Stimulated activated naive CD8-positive, alpha-beta T cell treated with anti-CD3 and anti-CD28 coated beads, Interleukin-15, Interleukin-2, amounts not matched to agents 100 U/mL and 50 U/mL, for 24 hours (primary cell): ENCODE measurements around the gene FARP1.

Experiments
- ATAC-seq: fragments of 150-1000 bp; cut with Tn5 transposase; one replicate; pipeline ENCODE4 v1.10.0; 2021
- DNase-seq: peaks from one replicate; pipeline ENCODE4 v3.0.0; 2021

FARP1 gene

DNA sequence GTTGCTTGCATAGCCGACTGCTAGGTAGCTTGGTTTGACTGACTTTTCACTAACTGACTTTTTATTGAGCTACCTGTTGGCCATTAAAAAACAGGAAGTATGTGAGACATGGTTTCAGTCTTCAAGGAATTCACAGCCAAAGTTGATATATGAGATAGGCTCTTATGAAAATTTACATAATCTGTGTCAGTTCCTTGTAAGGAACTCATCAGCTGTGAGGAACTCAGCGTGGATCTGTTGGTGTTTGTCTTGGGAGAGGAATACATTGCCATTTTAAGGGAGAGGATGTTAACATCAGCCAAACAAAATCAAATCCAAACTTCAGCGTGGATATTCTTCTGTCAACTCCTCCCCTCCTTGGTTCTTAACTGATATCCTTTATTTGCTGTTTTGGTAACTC lies 32.1 kb downstream of the FARP1 start:
- no peak for ATAC-seq
- DNase-seq: no peak

DNA sequence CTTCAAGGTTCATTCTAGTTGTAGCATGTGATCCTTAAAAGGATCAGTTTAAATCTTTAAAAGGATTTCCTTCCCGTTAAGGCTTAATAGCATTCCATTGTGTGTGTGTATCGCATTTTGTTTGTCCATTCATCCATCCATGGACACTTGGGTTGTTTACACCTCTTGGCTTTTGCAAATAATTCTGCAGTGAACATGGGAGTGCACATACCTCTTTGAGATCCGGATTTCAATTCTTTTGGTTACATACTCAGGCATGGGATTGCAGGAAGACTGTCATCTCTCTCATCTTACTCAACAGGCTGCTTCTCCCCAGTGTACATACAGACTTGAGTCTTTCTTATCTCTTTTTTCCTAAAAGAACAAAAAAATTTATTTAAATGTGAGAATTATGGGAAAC lies 32.9 kb downstream of the FARP1 start:
- DNase-seq (no peak), ATAC-seq (no peak)

DNA sequence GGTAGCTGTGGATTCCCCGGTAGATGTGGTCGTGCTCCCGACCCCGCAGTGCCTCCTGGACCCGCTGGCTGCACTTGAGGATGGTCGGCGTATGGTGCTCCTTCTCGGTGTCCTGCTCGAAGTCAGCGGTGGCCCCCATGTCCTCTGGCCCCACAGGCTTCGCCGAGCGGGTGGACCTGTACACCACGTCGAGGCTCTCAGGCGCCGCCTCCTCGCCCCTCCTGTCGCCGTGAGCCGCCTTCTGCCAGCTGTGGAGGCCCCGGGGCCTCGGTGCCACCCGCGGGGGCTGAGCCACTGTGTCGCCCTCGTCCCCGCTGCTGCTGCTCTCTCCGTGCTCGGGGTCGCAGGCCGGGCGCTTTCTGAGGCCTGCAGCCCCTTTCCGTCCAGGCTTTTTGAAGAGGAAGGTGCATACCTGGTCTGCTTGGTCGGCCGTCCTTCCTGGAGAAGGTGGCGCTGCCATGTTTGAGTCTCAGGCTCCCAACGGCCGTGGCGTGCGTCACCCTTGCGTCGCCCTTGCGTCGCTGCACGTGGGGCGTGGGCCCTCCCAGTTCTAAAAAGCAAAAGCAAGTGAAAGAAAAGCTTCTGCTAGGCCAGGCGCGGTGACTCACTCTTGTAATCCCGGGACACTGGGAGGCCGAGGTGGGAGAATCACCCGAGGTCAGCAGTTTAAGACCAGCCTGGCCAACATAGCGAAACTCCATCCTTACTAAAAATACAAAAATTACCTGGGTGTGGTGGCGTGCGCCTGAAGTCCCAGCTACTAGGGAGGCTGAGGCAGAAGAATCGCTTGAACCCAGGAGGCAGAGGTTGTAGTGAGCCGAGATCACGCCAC lies 34.1 kb downstream of the FARP1 start, which contains the start of gene RNF113B:
TSS of gene RNF113B (minus strand) at position 493 of the 832 bp plus-strand sequence. CDS start at position 460, 33 bp downstream.
- ATAC-seq: no peak
- no peak for DNase-seq

DNA sequence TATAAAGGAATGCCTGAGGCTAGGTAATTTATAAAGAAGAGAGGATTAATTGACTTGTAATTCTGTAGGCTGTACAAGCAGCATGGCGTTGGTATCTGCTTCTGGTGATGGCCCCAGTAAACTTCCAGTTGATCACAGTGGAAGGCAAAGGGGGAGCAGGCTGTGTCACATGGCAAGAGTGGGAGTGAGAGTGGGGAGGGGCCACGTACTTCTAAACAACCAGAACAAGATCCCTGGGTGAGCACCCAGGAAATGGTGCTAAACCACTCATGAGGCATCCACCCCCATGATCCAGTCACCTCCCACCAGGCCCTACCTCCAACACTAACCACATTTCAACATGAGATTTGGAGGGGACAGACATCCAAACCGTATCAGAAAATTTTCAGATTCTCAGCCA lies 37.2 kb downstream of the FARP1 start:
- no peak for DNase-seq
- no peak for ATAC-seq

DNA sequence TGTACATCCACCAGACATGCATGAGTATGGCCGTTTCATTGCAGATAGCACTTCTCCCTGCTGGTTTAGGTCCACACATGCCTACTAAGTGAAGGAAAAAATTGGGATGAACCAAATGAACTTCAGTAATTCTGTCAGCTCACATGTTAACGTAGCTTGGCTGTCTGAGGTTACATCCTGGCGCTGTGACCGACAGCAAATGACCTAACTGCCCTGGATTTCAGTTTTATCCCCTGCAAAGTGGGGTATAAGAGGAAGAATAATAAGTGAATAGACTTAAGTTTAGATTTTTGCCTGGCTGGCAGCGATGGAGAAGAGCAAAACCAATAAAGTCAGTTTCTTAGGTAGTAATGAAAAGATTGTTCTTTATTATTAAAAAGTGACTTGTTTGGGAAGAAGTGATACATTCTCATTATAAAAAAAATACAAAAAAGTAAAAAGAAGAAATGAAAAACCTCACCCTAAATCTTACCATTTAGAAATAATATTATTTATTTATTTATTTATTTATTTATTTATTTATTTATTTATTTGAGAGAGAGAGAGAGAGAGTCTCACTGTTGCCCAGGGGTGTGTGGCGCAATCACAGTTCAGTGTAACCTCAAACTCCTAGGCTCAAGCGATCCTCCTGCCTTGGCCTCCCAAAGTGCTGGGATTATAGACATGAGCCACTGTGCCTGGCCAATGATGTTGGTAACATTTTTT lies 38.4 kb downstream of the FARP1 start:
- DNase-seq: no peak
- ATAC-seq: no peak

DNA sequence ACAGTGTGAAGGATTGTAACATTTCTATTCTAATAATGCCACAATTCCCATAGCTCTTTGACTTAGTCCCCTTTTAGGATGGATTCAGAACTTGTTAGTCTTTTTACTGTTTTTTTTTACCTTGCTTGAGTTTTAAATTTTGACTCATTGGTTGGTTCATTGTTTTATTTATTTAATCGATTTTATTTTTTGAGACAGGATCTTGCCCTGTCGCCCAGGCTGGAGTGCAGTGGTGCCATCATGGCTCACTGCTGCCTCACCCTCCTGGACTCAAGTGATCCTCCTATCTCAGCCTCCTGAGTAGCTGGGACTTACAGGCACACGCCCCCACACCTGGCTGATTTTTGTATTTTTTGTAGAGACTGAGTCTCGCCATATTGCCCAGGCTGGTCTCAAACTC lies 39.3 kb downstream of the FARP1 start:
- no peak for ATAC-seq
- no peak for DNase-seq

DNA sequence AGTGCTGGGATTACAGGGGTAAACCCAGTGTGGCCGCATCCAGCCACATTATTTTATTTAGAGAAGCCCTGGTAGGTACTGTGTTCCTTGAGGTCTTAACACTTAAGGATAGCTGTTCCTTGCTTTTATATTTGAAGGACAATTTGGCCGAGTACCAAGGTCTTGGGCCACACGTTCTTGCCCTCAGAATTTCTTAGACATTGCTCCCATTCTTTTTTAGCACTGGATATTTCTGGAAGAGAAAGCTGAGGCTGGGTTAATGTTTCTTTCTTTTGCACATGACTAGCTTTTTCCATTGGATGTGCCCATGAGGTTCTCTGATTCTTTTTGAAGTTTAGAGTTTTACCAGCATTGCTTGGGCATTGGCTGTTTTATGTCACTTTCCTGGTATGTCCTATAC lies 39.7 kb downstream of the FARP1 start:
- DNase-seq (no peak), ATAC-seq (no peak)

DNA sequence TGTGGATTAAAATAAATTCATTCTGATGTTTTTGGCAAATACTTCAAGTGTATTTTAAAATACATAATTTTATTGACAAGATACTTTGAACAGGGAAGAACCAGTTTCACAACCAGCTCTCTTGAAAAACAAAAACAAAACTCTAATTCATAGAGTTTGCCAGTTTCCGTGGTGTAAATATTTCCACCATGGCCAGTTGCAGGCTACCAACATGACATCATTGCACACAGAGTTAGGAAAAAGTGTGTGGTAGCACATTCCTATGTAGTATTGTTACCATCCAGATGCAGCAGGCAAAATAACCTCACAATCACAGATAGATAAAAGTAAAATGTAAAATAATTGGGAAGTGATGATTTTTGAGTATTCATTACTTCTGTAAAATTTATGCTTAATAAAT lies 41.9 kb downstream of the FARP1 start:
- DNase-seq: no peak
- ATAC-seq: no peak

DNA sequence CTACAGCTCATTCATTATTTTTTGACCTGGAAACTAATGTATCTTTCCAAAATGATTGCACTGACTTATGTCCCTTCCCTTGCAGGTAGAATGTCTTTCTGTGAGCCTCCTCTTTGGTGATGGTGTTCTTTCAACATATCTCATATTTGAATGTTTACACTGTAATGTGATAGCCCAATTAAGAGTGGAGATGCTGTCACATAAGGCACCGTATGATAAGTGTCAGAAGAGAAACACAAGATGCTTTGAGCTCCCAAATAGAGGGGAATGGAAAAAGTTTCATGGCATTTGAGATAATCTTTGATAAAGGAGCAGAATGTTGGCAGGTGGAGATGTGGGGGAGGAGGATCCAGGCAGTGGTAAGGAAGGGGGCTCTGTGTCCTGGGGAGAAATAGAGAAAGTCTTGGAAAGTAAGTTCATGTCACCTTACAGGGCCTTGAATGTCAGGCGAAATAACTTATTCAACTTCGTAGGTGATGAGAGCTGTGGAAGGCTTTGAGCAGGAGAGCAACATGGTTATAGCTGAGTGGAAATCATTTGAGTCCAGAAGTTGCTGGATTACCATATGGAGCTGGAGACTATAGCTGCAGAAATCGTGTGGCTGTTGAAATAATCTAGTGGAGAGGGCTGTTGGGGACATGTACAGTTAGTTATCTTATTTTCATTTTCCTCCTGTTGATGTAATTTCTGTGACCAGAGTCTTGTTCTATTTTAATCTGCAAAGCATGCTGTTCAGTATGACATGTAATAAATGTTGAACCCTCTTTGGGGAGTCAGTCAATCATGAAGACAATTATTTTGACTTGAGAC lies 44.5 kb downstream of the FARP1 start:
- ATAC-seq (no peak), DNase-seq (no peak)

DNA sequence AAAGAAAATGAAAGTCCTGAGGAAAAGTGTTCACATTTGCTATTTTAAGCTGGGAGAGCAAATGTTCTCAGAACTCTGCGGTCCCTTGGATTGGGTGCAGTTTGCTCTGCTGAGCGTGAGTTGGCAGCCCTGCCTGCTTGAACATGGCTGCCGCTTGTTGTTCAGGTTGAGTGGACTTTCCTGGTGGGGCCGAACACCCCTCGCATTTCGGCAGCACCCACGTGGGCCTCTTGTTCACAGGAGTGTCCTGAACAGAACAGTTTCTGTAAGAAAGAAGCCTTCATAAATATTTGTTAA lies 45.0 kb downstream of the FARP1 start:
- DNase-seq (no peak), ATAC-seq (no peak)

DNA sequence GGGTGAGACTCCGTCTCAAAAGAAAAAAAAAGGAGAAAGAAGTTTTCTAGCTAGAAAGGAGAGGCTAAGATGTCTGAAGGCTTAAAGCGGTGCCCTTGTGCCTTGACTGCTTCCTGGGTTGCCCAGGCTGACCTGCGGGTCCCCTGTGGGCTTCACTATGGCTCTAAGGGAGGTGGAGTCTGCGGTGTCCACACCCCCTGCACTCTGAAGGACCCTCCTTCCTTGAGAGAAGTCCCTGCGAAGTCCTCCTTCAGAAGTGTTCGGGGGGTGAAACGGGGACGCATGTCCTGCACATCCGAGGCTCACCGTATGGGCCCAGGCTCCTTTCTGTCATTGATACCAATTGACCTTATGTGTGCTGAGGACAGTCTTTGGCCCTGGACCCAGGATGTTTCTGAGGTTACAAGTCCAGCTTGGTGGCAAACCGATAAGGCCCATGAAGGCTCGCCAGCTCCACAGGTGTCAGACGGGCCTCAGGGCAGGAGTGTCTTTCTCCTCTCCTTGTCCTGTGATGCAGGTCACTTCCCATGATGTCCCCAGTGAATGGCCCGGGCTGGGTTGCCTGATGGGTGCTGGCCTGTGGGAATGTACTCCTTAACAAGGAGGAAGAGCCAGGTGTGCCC lies 45.8 kb downstream of the FARP1 start:
- DNase-seq: no peak
- ATAC-seq: no peak

DNA sequence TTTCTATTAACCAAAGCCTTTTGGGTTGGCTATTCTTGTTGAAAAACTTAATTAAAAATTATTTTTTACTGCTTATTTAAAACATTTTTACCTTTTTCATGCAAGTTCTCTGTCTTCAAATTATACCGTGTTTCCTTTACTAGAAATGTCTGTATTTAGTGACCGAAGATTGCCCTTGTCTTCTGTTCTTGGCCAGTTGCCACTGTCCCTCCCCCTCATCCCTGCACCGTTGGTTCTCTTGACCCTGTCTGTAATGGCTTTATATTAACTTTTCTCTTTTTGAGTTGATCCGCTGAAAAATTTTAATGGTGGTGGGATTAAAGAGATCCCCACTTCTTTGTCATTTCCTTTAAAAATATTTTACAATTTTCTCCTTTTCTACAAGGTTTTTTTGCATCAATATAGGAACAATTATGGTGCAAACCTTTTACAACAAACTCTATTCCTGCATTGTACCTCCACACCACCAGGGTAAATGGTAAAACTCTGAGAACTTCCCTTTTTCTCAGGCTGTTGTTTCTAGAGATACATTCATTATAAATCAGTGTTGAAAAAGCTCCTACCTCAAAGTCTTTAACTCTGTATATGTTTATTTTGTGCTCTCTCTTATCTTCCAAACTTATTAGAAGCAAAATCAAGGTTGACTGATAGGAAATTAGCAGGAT lies 47.1 kb downstream of the FARP1 start:
- ATAC-seq (no peak), DNase-seq (no peak)

DNA sequence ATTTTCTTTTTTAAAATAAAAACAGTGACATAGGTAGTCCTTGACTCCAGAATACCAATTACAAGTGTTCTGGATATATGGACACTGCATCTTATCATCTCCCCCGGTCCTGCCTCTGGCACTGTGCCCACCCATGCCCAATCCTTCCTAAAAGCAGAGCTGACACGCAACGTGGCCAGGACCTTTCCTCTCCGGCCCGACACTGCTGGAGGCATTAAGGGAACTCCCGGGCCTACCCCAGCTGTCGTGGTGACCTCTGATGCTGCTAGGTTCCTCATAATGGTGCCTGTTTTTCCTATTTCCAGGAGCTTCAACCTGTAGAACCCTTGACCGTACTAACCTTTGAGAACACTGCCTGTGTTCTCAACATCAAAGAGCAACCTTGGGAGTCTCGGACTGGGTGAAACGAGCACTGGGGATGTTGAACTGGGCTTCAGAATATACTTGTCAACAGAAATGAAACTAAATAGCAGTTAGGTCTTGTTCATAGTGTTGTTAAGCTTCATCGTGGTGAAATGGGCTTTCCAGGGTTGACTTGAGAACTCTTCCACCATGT lies 48.1 kb downstream of the FARP1 start:
- DNase-seq (no peak), ATAC-seq (no peak)

DNA sequence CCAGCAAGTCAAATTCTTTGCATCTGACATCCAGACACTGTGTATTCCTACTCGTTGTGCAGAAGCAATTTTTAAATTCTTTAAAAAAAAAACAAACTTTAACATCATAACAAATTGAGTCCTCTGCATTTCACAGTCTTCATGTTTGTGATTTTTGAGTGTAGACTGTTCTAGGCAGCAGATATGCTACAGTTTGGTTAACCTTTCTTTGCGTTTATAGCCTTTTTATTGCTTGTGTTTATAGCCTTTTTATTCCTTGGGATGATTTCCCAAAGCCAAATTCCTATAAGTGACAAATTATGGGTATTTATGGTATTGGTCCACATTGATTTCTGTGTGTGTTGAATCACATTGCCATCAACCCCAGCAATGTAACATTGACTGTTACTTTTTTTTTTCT lies 49.1 kb downstream of the FARP1 start:
- no peak for DNase-seq
- no peak for ATAC-seq

DNA sequence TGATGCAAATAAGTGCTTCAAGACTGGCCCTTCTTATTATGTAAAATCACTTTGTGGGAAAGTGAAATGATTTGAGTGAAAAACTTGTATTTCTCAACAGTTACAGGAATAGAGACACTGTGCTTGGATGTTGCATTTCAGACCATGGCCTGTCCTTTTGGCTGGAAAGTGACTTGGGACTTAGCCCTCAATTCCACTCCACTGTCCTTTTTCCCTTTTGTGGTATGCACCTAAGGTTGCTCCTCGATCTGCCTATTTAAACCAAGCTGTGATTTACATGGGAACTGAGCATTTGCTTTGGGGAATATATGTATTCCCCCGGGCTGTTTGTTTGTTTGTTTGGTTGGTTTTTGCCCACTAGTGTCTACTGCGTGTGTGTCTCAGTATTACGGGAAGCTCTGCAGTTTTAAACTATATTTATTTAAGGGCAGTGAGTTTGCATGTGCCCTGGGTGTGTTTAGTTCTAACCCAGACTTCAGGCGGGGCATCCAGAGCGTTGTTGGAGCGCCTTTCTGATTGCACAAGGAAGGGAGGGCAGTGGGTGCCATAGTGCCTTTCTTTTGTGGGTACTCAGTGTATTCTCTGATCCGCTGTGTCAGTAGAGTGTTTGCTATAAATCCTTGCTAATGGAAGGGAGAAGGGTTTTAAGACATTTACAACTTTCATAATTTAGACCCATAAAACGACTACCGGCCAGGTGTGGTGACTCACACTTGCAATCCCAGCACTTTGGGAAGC lies 52.3 kb downstream of the FARP1 start:
- DNase-seq: no peak
- ATAC-seq: no peak

DNA sequence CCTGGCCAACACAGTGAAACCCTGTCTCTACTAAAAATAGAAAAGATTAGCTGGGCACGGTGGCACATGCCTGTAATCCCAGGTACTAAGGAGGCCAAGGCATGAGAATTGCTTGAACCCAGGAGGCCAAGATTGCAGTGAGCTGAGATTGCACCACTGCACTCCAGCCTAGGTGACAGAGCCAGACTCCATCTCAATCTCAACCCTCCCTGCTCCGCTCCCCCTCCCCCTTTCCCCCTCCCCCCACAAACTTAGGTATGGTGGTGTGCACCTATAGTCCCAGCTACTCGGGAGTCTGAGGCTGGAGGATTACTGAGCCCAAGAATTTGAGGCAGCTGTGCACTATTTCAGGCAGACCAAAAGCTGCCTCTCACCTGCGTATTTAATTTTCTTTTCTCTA lies 55.8 kb downstream of the FARP1 start:
- DNase-seq (no peak), ATAC-seq (no peak)

DNA sequence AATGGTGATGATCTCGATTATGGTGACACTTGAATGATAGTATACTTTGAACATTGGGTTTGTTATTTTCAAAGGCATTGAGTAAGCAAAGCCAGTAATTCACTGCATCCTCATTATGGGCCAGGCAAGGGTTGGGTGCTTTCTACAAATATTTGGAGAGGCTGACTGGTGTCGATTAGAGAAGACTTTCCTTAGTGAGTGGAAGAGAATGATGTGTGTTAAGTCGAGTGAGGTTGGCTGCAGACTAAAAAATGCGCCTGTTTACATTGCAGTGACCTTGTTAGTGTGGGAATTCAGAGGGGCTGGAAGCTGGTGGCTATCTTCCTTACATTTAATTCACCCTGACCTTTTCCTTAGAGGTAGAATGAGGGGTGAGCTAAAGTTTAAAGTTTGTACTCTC lies 56.6 kb downstream of the FARP1 start:
- ATAC-seq (no peak), DNase-seq (no peak)

DNA sequence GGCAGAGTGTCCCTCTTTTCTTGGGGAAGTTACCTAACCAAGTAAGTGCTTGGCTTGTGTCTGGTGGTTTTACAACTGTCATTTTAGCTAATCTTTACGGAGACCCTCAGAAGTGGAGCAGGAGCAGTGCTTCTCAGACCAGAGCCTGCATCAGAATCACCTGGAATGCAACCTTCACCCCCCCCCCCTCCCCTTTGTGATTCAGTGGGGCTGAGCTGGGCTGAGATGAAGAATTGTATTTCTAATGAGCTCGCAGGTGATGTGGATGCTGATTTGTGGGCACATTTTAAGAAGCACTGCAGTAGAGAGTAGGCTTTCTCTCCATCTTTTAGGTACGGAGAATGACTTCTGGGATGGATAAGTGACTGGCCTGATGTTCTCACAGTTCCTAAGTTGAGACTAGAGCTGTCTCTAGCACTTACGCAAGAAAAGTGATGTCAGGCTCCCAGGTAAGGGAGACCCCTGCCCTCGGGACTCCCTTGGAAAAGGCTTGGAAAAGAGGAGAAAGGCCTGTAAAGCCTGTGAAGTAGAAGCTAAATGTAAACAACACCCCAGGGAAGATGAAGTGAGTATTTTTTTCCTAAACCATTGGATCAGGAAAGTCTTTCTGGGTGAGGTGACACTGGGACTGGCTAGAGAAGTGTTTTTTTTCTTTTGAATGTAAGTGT lies 57.5 kb downstream of the FARP1 start:
- ATAC-seq (no peak), DNase-seq (no peak)

DNA sequence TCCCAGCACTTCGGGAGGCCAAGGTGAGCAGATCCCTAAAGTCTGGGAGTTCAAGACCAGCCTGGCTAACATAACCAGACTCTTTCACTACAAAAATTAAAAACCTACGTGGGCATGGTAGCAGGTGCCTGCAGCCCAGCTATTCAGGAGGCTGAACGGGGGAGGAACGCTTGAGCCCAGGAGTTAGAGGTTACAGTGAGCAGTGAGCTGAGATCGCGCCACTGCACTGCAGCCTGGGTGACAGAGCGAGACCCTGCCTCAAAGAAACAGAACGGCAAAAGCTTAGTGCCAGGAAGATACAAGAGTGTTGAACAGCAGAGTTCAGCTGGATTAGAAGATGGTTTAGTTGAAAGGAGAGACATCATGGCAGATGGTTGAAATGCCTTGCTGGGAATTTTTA lies 58.3 kb downstream of the FARP1 start:
- no peak for ATAC-seq
- no peak for DNase-seq

DNA sequence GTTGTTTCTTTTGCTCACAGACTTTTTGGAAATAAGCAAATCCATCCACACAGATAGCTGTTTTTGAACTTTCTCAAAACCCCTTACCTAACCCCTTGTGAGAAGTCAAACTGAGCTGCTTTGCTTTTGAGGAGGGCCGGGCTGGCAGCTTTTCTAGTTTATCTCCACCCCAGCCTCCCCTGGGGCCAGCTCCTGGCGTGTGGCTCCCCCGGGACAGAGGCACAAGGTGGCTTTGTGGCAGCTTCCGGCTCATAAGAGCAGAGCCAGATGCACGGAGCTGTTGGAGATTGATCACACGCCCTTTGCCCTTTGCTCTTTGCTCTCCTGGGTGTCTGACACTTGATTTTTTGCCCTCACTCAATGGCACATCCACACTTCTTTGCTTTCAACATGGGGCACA lies 59.1 kb downstream of the FARP1 start:
- ATAC-seq: no peak
- no peak for DNase-seq
